Upper lobe of left lung (tissue), 4 donors: ENCODE data around the gene MRPS21.

ENCODE experiments used
- CTCF ChIP-seq, 6 experiments: fragments of 450-650 bp in 4 of 6; fragments of 200-600 bp in 2 of 6; sonication (generic) in 2 of 6; IDR thresholded peaks; one replicate each; pipeline ENCODE4 v1.5.1; 2016 to 2019; ENCODE audit warnings: antibody characterized with exemption in 6 of 6
- EP300 ChIP-seq, 4 donors: sonication (generic); formaldehyde crosslinking; IDR thresholded peaks; one replicate each; pipeline ENCODE4 v1.5.1; 2017; ENCODE audit warnings: antibody characterized with exemption in 4 of 4, control low read depth in 2 of 4
- POLR2A ChIP-seq, 4 donors: fragments of 450-650 bp; IDR thresholded peaks; one replicate each; pipeline ENCODE4 v1.5.1; 2016 to 2017; ENCODE audit warnings: antibody characterized with exemption in 4 of 4, mild to moderate bottlenecking in 2 of 4
- POLR2AphosphoS5 ChIP-seq, 2 donors: sonication (generic); formaldehyde crosslinking; IDR thresholded peaks; one replicate each; pipeline ENCODE4 v1.5.1; 2017; ENCODE audit warnings: antibody characterized with exemption in 2 of 2

DNA sequence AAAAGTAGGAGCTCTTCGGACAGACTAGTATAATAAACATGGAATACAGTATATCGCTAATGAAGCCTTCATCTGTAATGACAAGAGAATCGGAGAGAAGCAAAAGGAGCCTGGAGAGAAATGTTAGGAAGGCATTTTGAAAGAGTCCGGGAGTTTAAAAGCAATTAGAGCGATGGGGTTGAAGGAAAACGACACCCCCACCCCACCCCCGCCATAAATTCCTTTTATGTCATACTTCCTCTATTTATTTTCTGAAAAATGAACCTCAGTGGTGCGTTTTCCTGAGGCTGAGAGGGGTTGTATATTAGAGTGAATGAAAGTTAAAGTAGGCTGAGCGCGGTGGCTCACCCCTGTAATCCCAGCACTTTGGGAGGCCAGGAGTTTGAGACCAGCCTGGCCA lies 24.2 kb upstream of the MRPS21 start:
- TF ChIP-seq CTCF (IDR thresholded peaks at IDR 0.05) = no peak
- TF ChIP-seq POLR2AphosphoS5 (IDR thresholded peaks at IDR 0.05) = no peak
- no peak for TF ChIP-seq EP300 (IDR thresholded peaks at IDR 0.05)
- no peak for TF ChIP-seq POLR2A (IDR thresholded peaks at IDR 0.05)
